LNCAP (cell line): ENCODE measurements around the gene CELF4.

ENCODE experiments used
- TF ChIP-seq, protein P1 (sequence below): fragments of 450-650 bp; IDR thresholded peaks from 2 replicates; pipeline ENCODE4 v1.5.1; 2017; ENCODE audit warnings: mild to moderate bottlenecking

Gene CELF4

DNA sequence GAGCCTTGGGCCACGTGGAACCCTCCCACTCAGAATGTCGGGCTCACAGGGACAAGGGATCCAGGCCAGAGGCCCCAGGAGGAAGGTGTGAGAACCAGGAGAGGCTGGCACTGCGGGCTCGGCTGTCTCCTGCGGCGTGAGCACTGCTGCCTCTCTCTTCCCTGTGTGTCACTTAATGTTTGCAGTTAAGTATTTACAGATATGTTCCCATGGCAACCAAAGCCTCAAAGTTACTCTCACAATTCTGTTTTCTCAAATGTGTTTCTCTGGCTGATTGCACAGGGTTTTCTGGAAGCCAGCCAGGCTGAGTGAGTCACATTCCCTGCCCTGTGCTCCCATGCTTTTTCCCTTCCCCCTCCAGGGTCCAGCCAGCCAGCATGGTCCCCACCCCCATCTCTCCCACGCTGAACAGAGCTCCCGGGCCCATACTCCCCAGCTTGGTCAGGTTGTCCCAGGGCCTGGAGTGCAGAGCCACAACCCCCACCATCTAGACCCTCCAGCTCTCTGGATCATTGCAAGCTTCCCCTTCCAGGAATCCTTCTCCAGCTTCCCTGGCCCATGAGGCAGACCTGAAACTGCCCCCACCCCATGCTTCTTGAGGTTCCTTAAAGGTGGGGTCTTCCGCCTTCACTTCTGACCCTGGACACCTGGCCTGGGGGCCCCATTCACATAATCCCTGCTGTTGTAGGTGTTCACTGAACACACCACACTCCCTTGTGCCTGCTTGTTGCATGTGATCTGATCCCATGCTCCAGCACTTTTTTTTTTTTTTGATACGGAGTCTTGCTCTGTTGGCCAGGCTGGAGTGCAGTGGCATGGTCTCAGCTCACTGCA is 265.9 kb downstream of the CELF4 start:
- TF ChIP-seq, protein P1, sequence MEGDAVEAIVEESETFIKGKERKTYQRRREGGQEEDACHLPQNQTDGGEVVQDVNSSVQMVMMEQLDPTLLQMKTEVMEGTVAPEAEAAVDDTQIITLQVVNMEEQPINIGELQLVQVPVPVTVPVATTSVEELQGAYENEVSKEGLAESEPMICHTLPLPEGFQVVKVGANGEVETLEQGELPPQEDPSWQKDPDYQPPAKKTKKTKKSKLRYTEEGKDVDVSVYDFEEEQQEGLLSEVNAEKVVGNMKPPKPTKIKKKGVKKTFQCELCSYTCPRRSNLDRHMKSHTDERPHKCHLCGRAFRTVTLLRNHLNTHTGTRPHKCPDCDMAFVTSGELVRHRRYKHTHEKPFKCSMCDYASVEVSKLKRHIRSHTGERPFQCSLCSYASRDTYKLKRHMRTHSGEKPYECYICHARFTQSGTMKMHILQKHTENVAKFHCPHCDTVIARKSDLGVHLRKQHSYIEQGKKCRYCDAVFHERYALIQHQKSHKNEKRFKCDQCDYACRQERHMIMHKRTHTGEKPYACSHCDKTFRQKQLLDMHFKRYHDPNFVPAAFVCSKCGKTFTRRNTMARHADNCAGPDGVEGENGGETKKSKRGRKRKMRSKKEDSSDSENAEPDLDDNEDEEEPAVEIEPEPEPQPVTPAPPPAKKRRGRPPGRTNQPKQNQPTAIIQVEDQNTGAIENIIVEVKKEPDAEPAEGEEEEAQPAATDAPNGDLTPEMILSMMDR = no peak

GRCh38 chr18:37298816-37299215 is 266.8 kb downstream of the CELF4 start:
- TF ChIP-seq, protein P1 = no peak

DNA sequence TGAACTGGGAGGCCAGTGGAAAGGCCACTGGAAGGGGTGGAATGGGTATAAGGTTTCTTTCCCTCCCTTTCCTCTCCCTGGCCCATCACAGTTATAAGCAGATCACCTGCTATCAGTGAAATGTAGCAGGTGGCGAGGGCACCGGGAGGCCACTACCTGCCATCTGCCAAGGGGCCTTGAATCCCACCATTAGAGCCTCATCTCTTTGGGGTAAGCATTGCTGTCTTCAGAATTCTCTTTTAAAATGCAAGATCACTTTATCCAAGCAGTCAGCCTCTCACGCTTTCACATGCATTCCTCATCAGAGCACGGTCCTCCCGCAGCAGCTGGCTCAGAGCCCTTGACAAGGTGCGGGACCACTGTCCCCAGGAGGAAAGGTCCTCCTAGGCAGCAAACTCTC is 268.5 kb downstream of the CELF4 start:
- TF ChIP-seq, protein P1 = no peak

DNA sequence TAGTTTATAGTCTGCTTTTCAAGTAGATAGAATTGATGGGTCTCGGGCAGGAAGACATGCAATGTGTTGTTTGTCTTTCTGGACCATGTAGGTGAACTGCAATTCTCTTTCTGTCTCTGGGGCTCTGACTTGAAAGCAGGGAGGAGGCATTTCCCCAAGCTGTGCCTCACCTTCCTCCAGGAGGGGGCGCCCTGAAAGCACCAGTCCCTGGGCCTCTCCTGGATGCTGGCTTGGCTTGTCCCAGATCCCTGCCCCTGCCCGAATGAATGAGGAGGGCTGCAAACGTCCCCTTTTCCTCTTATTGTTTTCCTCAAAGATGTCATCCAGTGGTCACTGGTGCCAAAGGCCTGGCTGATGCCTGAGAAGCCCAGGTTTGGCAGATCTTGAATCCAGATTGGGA is 270.6 kb downstream of the CELF4 start:
- TF ChIP-seq, protein P1 = peak; percentile 55

- TF ChIP-seq, protein P1 = no peak
Measured at GRCh38 chr18:37293359-37293758, 272.2 kb downstream of the CELF4 start.

- TF ChIP-seq, protein P1 = no peak
Measured at GRCh38 chr18:37289423-37289822, 276.2 kb downstream of the CELF4 start.

DNA sequence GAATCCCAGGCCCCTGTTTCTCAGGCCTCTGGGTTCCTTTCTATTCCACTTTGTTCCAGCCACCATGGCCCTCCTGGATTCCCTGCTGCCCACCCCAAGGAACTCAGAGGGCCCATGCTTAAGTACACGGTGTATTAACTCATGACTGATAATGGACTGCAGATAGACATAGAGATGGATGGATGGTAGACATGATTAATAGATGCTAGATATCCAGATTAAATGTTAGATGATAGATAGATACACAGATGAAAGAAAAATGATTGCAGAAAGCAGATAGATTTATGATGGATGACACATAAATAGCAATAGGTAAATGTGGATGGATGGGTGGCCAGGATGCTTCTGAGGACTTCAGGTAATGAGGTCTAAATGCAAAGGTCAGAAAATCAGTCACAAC is 278.0 kb downstream of the CELF4 start:
- TF ChIP-seq, protein P1 = no peak
